GM19193 (cell line): ENCODE data around the gene RNF121.

Experiments used
- POLR2A ChIP-seq: IDR thresholded peaks from 4 replicates; pipeline ENCODE4 v1.6.1; 2011; ENCODE audit not compliant: insufficient read depth, insufficient read length; ENCODE audit errors: extremely low read depth

The RNF121 gene

DNA sequence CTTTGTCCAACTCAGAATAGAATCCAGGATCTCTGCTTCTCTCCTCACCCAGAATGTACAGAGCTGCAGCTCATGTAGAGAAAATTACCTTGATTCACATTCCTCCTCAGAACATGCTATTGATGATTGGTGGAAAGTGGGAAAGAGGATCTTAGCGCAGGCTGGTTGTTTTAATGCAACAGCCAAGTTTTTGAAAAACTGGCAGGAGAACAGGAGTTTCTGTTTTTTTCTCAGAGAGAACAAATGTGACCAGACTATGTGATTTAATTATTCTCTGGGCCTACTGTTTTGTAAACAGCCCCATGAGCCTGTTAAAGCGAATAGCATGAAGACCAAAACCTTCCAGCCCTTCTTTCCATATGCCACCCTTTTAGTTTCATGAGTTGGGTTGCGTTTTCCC lies 50.8 kb downstream of the RNF121 start:
- no peak for TF ChIP-seq POLR2A

DNA sequence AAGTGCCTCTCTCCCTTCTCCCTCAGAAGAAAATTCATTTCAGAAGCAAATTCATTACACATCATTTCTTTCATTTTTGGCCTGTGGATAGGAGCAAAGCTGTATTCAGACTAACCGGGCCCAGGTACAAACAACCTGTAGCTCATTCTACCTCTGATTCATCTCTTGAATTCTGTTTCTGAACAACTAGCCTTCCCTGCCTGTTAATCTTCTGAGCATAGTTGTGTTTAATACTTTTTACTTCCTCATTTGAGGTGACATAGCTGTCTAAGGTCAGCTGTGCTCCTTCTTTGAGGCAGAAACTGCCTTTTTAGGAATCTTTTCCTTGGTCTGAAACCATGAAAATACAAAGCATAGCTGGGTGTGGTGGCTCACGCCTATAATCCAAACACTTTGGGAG lies 57.3 kb downstream of the RNF121 start:
- no peak for TF ChIP-seq POLR2A

GRCh38 chr11:71987521-71987920 lies 58.7 kb downstream of the RNF121 start:
- TF ChIP-seq POLR2A: no peak

- TF ChIP-seq POLR2A: no peak
Observed at GRCh38 chr11:71988050-71988449, 59.2 kb downstream of the RNF121 start.

DNA sequence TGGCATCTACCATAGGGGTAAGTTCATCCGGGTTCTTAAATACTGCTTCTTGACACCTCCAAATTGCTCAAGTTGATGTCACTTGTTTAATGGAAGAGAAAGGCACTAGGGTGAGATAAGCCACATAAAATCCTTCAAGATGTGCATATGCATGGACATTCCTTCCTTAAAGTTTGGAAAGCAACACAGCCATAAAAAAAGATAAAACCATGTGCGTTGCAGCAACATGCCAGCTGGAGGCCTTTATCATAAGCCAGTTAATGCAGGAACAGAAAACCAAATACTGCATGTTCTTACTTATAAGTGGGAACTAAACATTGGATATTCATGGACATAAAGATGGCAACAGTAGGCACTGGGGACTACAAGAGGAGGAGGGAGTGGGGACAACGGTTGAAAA lies 61.9 kb downstream of the RNF121 start:
- TF ChIP-seq POLR2A: no peak

DNA sequence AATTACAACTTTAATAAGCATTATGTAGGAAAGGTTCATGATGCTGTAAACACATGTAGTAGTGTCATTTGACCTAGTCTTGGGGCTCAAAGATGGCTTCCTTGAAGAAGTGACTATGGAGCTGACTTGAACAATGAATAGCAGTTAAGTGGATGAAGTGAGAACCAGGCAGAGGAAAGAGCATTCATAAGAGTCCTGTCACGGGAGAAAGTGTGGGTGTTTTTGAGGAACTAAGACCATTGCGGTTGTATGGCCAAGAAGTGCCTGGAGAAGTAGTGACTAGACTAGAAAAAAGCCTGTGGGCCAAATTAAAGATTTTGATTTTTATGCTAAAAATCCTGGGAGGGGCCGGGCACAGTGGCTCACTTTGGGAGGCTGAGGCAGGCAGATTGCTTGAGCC lies 62.6 kb downstream of the RNF121 start:
- TF ChIP-seq POLR2A: no peak

DNA sequence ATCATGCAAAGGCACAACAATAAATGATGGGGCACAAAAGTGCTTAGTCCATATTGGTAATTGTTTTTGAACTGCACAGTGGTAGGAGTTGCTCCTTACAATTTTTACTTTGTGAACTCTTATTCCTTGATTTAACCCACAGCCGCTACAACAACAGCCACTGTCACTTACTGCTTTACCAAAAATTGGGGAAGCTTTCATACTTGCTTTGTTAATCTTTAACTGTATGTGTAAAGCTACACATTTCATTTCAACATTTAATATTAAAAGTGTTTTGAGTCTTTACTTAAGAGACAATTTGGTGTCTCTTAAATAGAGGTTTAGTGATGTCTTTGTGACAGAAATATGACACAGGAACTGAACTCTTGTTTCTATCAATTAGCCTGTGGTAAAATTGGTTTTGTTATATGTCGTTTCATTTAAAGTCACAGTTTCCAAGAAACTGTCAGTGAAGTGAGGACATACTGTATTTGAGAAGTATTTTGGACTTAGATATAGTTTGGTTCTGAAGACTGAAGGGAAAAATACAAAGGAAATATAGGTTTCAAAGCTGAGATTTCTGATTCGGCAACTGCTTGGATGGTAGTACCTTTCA lies 63.4 kb downstream of the RNF121 start:
- TF ChIP-seq POLR2A: no peak

DNA sequence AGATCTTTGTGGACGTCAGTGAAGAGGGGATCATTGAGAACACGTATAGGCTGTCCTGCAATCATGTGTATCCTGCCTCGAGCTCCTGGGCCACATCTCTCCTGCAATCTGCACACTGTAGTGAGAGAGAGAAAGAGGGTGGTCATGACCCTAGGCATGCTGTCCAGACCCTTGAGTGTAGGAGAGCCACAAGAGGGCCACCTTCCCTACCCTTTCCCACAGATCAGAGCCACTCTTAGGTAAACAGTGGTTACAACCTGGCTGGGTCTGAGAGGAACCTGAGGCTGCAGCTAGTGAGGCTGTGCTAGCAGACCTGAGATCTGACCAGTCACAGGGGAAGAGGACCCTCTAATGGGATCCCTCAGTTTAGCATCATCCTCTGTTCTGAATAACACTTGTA lies 65.9 kb downstream of the RNF121 start:
- TF ChIP-seq POLR2A: no peak

- TF ChIP-seq POLR2A: no peak
Observed at GRCh38 chr11:71995726-71996291, 67.0 kb downstream of the RNF121 start.

- no peak for TF ChIP-seq POLR2A
Observed at GRCh38 chr11:71996517-71996916, 67.7 kb downstream of the RNF121 start.

DNA sequence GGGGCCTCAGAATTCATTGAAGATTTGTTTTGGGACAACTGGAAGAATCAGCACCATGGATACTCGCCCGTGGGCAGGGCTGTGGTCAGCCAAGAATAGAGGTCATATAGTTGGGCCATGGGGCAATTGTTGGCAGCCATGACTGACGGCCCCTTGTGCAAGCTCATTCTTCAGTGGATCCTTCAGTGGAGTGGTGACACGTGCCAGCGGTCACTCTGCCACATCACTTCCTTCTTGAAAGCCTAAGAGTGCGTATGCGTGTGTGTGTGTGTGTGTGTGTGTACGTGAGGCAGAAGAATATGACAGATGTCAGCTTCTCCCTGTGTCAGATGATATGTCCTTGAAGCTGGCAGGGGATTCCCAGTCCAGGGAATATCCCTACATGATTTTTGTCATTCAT lies 68.1 kb downstream of the RNF121 start:
- TF ChIP-seq POLR2A: no peak

DNA sequence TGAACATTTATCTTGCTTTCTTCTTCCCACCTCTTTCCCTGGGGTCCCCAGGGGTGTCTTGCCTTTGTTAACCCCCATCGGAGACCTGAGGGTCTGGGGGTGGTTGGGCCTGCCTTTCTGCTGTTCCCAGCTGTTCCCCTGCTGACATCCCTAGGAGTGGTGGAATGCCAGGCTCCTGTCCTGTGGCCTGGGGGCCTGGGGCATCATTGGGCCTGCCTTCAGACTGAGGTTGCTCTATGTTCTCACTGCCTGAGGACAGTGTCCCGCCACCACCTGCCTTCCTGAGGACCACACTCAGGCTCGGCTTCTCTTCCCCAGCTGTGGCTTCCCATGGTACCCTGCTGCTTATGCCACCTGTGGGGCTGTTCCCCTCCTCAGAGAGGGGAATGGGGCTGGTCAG lies 68.7 kb downstream of the RNF121 start:
- TF ChIP-seq POLR2A: no peak

DNA sequence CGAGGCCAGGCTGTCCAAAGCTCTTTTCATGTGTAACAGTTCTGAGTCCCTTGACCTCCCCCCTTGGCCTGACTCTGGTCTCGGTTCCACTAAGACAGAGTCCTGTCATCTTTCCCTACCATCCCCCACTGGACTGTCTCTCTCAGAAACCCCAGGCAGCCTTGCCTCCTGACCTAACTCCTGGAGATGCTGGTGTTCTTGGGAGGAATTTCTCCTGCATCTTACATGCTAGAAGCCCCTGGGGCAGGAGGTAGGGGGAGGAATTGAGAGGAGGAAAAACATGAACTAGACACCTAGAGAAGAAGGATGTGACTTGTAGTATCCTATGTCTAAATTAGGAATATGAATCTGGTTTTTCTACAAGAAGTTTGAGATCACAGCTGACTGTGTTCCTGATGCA lies 69.2 kb downstream of the RNF121 start:
- no peak for TF ChIP-seq POLR2A

DNA sequence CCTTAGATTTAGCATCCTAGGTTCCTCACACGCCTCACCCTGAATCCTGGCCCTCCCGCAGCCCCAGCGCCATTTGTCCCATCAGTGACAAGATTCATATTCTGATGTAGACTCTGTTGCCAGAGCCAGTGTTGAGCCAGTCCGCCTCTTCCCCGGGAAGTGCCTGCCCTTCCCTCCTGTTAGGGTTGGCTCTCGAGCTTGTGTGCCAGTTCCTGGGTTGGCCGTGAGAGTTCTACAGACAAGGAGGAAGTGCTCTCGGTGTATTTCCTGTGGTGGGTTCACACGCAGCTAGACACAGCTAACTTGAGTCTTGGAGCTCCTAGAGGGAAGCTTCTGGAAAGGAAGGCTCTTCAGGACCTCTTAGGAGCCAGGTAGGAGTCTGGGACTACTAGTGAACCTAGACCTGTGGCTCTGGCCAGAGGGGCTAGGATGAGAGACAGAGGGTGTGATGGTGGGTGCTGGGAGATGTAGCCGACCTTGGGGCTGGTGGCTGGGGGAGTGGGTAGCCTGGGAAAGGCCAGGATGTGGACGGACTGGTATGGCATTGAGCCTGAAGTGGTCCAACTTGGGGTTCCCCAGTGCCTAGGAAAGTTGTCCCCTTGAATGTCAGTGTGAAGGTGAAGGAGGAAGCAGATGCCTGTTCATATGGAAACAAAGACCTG lies 69.9 kb downstream of the RNF121 start, which contains the start of gene IL18BP:
Gene IL18BP (plus strand): TSS at position 261 of the 662 bp plus-strand sequence. CDS start 1,076 bp downstream, outside the sequence.
- peak; percentile 3 for TF ChIP-seq POLR2A

DNA sequence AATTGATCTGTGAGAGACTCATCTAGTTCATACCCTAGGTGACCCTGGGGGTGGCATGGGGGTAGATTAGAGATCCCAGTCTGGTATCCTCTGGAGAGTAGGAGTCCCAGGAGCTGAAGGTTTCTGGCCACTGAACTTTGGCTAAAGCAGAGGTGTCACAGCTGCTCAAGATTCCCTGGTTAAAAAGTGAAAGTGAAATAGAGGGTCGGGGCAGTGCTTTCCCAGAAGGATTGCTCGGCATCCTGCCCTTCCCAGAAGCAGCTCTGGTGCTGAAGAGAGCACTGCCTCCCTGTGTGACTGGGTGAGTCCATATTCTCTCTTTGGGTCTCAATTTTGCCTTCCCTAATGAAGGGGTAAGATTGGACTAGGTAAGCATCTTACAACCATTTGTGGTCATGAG lies 70.5 kb downstream of the RNF121 start:
- TF ChIP-seq POLR2A: no peak

- no peak for TF ChIP-seq POLR2A
Observed at GRCh38 chr11:71999798-72000197, 71.0 kb downstream of the RNF121 start.

DNA sequence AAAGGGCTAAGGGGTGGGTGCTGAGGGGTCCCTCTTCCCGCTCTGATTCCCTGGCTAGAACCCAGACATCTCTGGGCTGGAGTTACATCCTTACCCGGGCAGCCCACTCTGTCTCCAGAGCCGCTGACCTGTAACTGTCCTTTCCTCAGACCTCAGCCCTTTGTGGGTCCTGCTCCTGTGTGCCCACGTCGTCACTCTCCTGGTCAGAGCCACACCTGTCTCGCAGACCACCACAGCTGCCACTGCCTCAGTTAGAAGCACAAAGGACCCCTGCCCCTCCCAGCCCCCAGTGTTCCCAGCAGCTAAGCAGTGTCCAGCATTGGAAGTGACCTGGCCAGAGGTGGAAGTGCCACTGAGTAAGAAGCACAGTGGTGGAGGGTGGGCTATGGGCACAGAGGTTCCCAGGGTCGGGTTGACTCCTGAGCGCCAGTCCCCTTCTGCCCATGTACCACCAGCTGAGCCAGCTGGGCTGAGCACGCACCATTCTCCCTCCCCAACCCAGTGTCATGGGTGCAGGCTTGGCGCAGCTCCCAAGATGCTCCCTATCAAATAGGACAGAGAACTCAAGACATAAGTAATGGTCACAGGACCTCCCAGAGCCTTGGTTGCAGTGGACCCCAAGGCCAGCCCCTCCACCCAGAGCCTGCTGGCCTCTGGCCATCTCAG lies 71.5 kb downstream of the RNF121 start:
- peak; percentile 23 for TF ChIP-seq POLR2A

- TF ChIP-seq POLR2A: no peak
Observed at GRCh38 chr11:72001285-72001684, 72.4 kb downstream of the RNF121 start.
